ENCODE results near the gene ZSCAN2.

- TF ChIP-seq POLR2AphosphoS5 (IDR thresholded peaks at IDR 0.05), result no peak
- no peak for TF ChIP-seq CTCF (IDR thresholded peaks at IDR 0.05)
Measured at GRCh38 chr15:84645997-84646396, 45.2 kb downstream of the ZSCAN2 start.
